ENCODE results near the gene ADAMTS18. TPM values are rescaled to one million over a fixed set of nuclear protein-coding genes. Genes with fewer than 3 reads are reported as not detected.

Gene ADAMTS18
- total RNA-seq, 4 donors from 2014 or later = 0.20 to 0.79 (median 0.27) TPM; not detected in 1

GRCh38 chr16:77442078-77442477 lies 7.2 kb upstream of the ADAMTS18 start:
- no peaks in the 10 kb centered on the region for H3K9me3 ChIP-seq
- TF ChIP-seq CTCF (IDR thresholded peaks at IDR 0.05) (no peak), EP300 (IDR thresholded peaks at IDR 0.05; ENCODE audit: low read depth) (no peak), POLR2AphosphoS5 (IDR thresholded peaks at IDR 0.05) (no peak), POLR2A (IDR thresholded peaks at IDR 0.05) (no peak)
- H3K4me3 ChIP-seq = no peak overlapping the region
- peaks cover 3% of the 10 kb centered on the region for H3K27me3 ChIP-seq
- intact Hi-C loops (cut with DNase I; ENCODE audit: low total_unique reads) (no loop called here), in situ Hi-C loops (cut with MboI; ENCODE audit: low pct_ligation_motif_present in 1 of 4, low pct_unique_long_range_greater_than_20kb in 1 of 4, low sequenced_read_pairs in 3 of 4) (no loop called here)
- 72 to 98% methylated on average over 2 of the region's 2 CpGs for WGBS, 2 donors (ENCODE audit: low coverage in 1 of 2)
- no peak overlapping the region for H3K27ac ChIP-seq
- peaks cover 0 to 3% (median 0%) of the 10 kb centered on the region in 4 donors for H3K4me1 ChIP-seq
- H3K36me3 ChIP-seq = no peaks in the 10 kb centered on the region
- DNase-seq = no peak

GRCh38 chr16:77439106-77439505 lies 4.3 kb upstream of the ADAMTS18 start:
- intact Hi-C loops (cut with DNase I; ENCODE audit: low total_unique reads) (no loop called here), in situ Hi-C loops (cut with MboI; ENCODE audit: low pct_ligation_motif_present in 1 of 4, low pct_unique_long_range_greater_than_20kb in 1 of 4, low sequenced_read_pairs in 3 of 4) (no loop called here)
- 5 to 12% methylated on average over 3 of the region's 3 CpGs for WGBS, 2 donors (ENCODE audit: low coverage in 1 of 2)
- TF ChIP-seq POLR2A (IDR thresholded peaks at IDR 0.05) (no peak), POLR2AphosphoS5 (IDR thresholded peaks at IDR 0.05) (no peak)
- H3K9me3 ChIP-seq = no peaks in the 10 kb centered on the region
- DNase-seq = no peak
- H3K27ac ChIP-seq = no peak overlapping the region
- peaks cover 0 to 3% (median 0%) of the 10 kb centered on the region in 4 donors for H3K4me1 ChIP-seq
- no peak overlapping the region for H3K4me3 ChIP-seq
- no peaks in the 10 kb centered on the region for H3K36me3 ChIP-seq
- peaks cover 27% of the 10 kb centered on the region for H3K27me3 ChIP-seq

- H3K27ac ChIP-seq = no peak overlapping the region
- intact Hi-C loops (cut with DNase I; ENCODE audit: low total_unique reads) (no loop called here), in situ Hi-C loops (cut with MboI; ENCODE audit: low pct_ligation_motif_present in 1 of 4, low pct_unique_long_range_greater_than_20kb in 1 of 4, low sequenced_read_pairs in 3 of 4) (no loop called here)
- peaks cover 39% of the 10 kb centered on the region for H3K27me3 ChIP-seq
- no peak for TF ChIP-seq POLR2A (IDR thresholded peaks at IDR 0.05)
- TF ChIP-seq CTCF (IDR thresholded peaks at IDR 0.05) = no peak
- no peak for TF ChIP-seq EP300 (IDR thresholded peaks at IDR 0.05; ENCODE audit: low read depth)
- no peak for TF ChIP-seq POLR2AphosphoS5 (IDR thresholded peaks at IDR 0.05)
- H3K4me1 ChIP-seq = peaks cover 0 to 3% (median 0%) of the 10 kb centered on the region in 4 donors
- H3K36me3 ChIP-seq = no peaks in the 10 kb centered on the region
- DNase-seq = no peak
- 31 to 40% methylated on average over 2 of the region's 2 CpGs for WGBS, 2 donors (ENCODE audit: low coverage in 1 of 2)
- H3K9me3 ChIP-seq = no peaks in the 10 kb centered on the region
- no peak overlapping the region for H3K4me3 ChIP-seq
Measured at GRCh38 chr16:77437859-77438258, 3.0 kb upstream of the ADAMTS18 start.

- WGBS, 2 donors (ENCODE audit: low coverage in 1 of 2) = 0 to 27% methylated on average over 1 to 20 of the region's 20 CpGs
- H3K27me3 ChIP-seq = peaks cover 55% of the 10 kb centered on the region
- no peak for TF ChIP-seq POLR2AphosphoS5 (IDR thresholded peaks at IDR 0.05)
- TF ChIP-seq POLR2A (IDR thresholded peaks at IDR 0.05) = no peak
- no peak for TF ChIP-seq CTCF (IDR thresholded peaks at IDR 0.05)
- no peak for TF ChIP-seq EP300 (IDR thresholded peaks at IDR 0.05; ENCODE audit: low read depth)
- no peak overlapping the region for H3K4me3 ChIP-seq
- in situ Hi-C loops (cut with MboI; ENCODE audit: low pct_ligation_motif_present in 1 of 4, low pct_unique_long_range_greater_than_20kb in 1 of 4, low sequenced_read_pairs in 3 of 4) (no loop called here), intact Hi-C loops (cut with DNase I; ENCODE audit: low total_unique reads) (no loop called here)
- DNase-seq = no peak
- no peaks in the 10 kb centered on the region for H3K9me3 ChIP-seq
- H3K4me1 ChIP-seq = peaks cover 0 to 3% (median 0%) of the 10 kb centered on the region in 4 donors
- H3K27ac ChIP-seq = no peak overlapping the region
- H3K36me3 ChIP-seq = no peaks in the 10 kb centered on the region
Measured at GRCh38 chr16:77435272-77435820, 512 bp upstream of the ADAMTS18 start.
